AG04449 (cell line): ENCODE results near the gene NAXE.
"Not testable (repeated sequence)": the region's sequence is repeated elsewhere in the genome, so short reads cannot be mapped to it uniquely, and the experiment has no call there.

Source experiments
- CTCF ChIA-PET: fragments of 350-600 bp; formaldehyde crosslinking; extraction: SDS; loops from one replicate; lab custom pipeline; 2021; ENCODE audit warnings: antibody characterized with exemption; lab: Yijun Ruan, JAX
- POLR2A ChIA-PET: fragments of 400-600, 350-600 bp; formaldehyde crosslinking; extraction: SDS; loops from one replicate; lab custom pipeline; 2020; ENCODE audit warnings: antibody characterized with exemption, inconsistent platforms; lab: Yijun Ruan, JAX
- DNase-seq: peaks from one replicate; pipeline ENCODE4 v3.0.0-alpha.2; 2010; ENCODE audit warnings: low read depth, low spot score
- H3K4me3 ChIP-seq: 2 replicates; pipeline ENCODE4 v1.5.1; 2011; ENCODE audit warnings: low read depth, mild to moderate bottlenecking, control low read depth, low read length
- CTCF ChIP-seq: IDR thresholded peaks from one replicate; pipeline ENCODE4 v1.5.1; 2011; ENCODE audit warnings: mild to moderate bottlenecking, moderate library complexity, low read length, control low read depth, inconsistent platforms; ENCODE audit not compliant: insufficient read depth; ENCODE audit errors: missing control alignments

Gene NAXE

GRCh38 chr1:156549390-156549789 lies 42.2 kb upstream of the NAXE start:
- H3K4me3 ChIP-seq = no peak overlapping the region
- CTCF ChIA-PET = interaction anchor here (1.1 to 1.7 kb wide), 3 partner anchors 13 to 69 kb away, joined by 3 to 6 read pairs (median 3); no protein-coding TSS in a partner anchor
- no peak for DNase-seq
- TF ChIP-seq CTCF = no peak
- POLR2A ChIA-PET = no interaction called here

GRCh38 chr1:156549831-156550230 lies 41.7 kb upstream of the NAXE start:
- ChIA-PET POLR2A (interaction anchor here (0.6 kb wide), 1 partner anchor 44 kb away, joined by 3 read pairs; no protein-coding TSS in a partner anchor), CTCF (interaction anchor here (1.3 to 1.7 kb wide), 3 partner anchors 12 to 164 kb away, joined by 3 to 6 read pairs (median 3); no protein-coding TSS in a partner anchor)
- DNase-seq = no peak
- no peak for TF ChIP-seq CTCF
- H3K4me3 ChIP-seq = no peak overlapping the region

- TF ChIP-seq CTCF = no peak
- ChIA-PET POLR2A (interaction anchor here (0.6 kb wide), 1 partner anchor 45 kb away, joined by 3 read pairs; no protein-coding TSS in a partner anchor), CTCF (interaction anchor here (1.3 to 1.7 kb wide), 2 partner anchors 12 to 165 kb away, joined by 3 to 6 read pairs; no protein-coding TSS in a partner anchor)
- H3K4me3 ChIP-seq = no peak overlapping the region
- no peak for DNase-seq
Measured at GRCh38 chr1:156550346-156550745, 41.2 kb upstream of the NAXE start.

GRCh38 chr1:156551066-156551643 lies 40.4 kb upstream of the NAXE start:
- no peak overlapping the region for H3K4me3 ChIP-seq
- ChIA-PET CTCF (interaction anchor here (1.3 kb wide), 1 partner anchor 165 kb away, joined by 3 read pairs; no protein-coding TSS in a partner anchor), POLR2A (no interaction called here)
- TF ChIP-seq CTCF = no peak
- DNase-seq = no peak

GRCh38 chr1:156551869-156552268 lies 39.7 kb upstream of the NAXE start:
- ChIA-PET POLR2A (no interaction called here), CTCF (no interaction called here)
- no peak for DNase-seq
- no peak overlapping the region for H3K4me3 ChIP-seq
- TF ChIP-seq CTCF = no peak

- CTCF ChIA-PET = no interaction called here
- no peak overlapping the region for H3K4me3 ChIP-seq
- TF ChIP-seq CTCF = no peak
- no peak for DNase-seq
- POLR2A ChIA-PET = no interaction called here
Measured at GRCh38 chr1:156552518-156552917, 39.1 kb upstream of the NAXE start.

GRCh38 chr1:156552937-156553336 lies 38.6 kb upstream of the NAXE start:
- H3K4me3 ChIP-seq, CTCF ChIA-PET, POLR2A ChIA-PET, DNase-seq: not testable (repeated sequence)
